CD14-positive monocyte (primary cell): ENCODE results near the gene RBM18. TPM values are rescaled to one million over a fixed set of nuclear protein-coding genes. Genes with fewer than 3 reads are reported as not detected.

Experiments used
- DNase-seq, 3 donors: peaks; one replicate each; pipeline ENCODE4 v3.0.0-alpha.2; 2011 to 2022
- H2AFZ ChIP-seq: 2 replicates; pipeline ENCODE4 v1.6.0; 2012; ENCODE audit warnings: mild to moderate bottlenecking, low read depth, low read length, inconsistent platforms; ENCODE audit not compliant: insufficient read depth, poor library complexity, severe bottlenecking
- H3K27ac ChIP-seq, 2 donors: 1 replicate in 1 of 2; 2 replicates in 1 of 2; pipeline ENCODE4 v1.5.1; 2012 to 2013; ENCODE audit warnings: low read length in 2 of 2, control low read depth in 1 of 2, inconsistent platforms in 1 of 2, low read depth in 1 of 2, mild to moderate bottlenecking in 1 of 2
- H3K27me3 ChIP-seq, 2 donors: one replicate each; pipeline versions ENCODE4 v1.6.0 to v1.6.1; 2011 to 2013; ENCODE audit warnings: low read length in 2 of 2; ENCODE audit not compliant: control insufficient read depth in 2 of 2, insufficient read depth in 2 of 2
- H3K36me3 ChIP-seq, 2 donors: replicated peaks in 1 of 2; 1 replicate in 1 of 2; 2 replicates in 1 of 2; pipeline versions ENCODE4 v1.5.1 to v1.6.1; 2012 to 2013; ENCODE audit warnings: low read length in 2 of 2, control low read depth in 1 of 2, inconsistent platforms in 1 of 2, mild to moderate bottlenecking in 1 of 2; ENCODE audit not compliant: insufficient read depth in 2 of 2, control insufficient read depth in 1 of 2
- H3K4me1 ChIP-seq, 2 donors: 1 replicate in 1 of 2; 2 replicates in 1 of 2; pipeline versions ENCODE4 v1.5.1 to v1.6.1; 2012 to 2013; ENCODE audit warnings: low read length in 2 of 2, control low read depth in 1 of 2, inconsistent platforms in 1 of 2, mild to moderate bottlenecking in 1 of 2, moderate library complexity in 1 of 2; ENCODE audit not compliant: insufficient read depth in 2 of 2, control insufficient read depth in 1 of 2
- H3K4me2 ChIP-seq: replicated peaks from 2 replicates; pipeline ENCODE3; 2012; ENCODE audit warnings: low read length, moderate library complexity, mild to moderate bottlenecking; ENCODE audit not compliant: poor library complexity, severe bottlenecking; ENCODE audit errors: extremely low read depth
- H3K4me3 ChIP-seq, 3 experiments: fragments of 200-600 bp in 1 of 3; sonication (generic) in 1 of 3; replicated peaks in 1 of 3; 1 replicate in 2 of 3; 2 replicates in 1 of 3; pipeline ENCODE4 v1.5.1; 2011 to 2013; ENCODE audit warnings: low read length in 3 of 3, mild to moderate bottlenecking in 3 of 3, control low read depth in 2 of 3, low read depth in 2 of 3, inconsistent platforms in 1 of 3, moderate library complexity in 1 of 3
- H3K79me2 ChIP-seq: 2 replicates; pipeline ENCODE4 v1.6.0; 2012; ENCODE audit warnings: mild to moderate bottlenecking, control low read depth, inconsistent platforms, low read length, moderate library complexity; ENCODE audit not compliant: insufficient read depth
- H3K9ac ChIP-seq: 2 replicates; pipeline ENCODE4 v1.6.0; 2017; ENCODE audit warnings: low read length, mild to moderate bottlenecking; ENCODE audit not compliant: insufficient read depth, poor library complexity, severe bottlenecking
- H3K9me3 ChIP-seq, 2 donors: replicated peaks in 1 of 2; 1 replicate in 1 of 2; 2 replicates in 1 of 2; pipeline versions ENCODE4 v1.5.1 to v1.6.1; 2012 to 2013; ENCODE audit warnings: low read length in 2 of 2, control low read depth in 1 of 2; ENCODE audit not compliant: control insufficient read depth in 1 of 2, insufficient read depth in 1 of 2
- H4K20me1 ChIP-seq: 2 replicates; pipeline ENCODE4 v1.6.0; 2012; ENCODE audit warnings: mild to moderate bottlenecking, low read length, control low read depth, moderate library complexity; ENCODE audit not compliant: insufficient read depth
- H3K27ac Mint-ChIP-seq, 7 donors: one replicate each; pipeline ENCODE4 v1.8.0; 2020; ENCODE audit warnings: mild to moderate bottlenecking in 7 of 7, mixed read lengths in 7 of 7, moderate library complexity in 6 of 7, inconsistent platforms in 2 of 7
- H3K27me3 Mint-ChIP-seq, 3 donors: one replicate each; pipeline ENCODE4 v1.8.0; 2021 to 2022; ENCODE audit warnings: low read depth in 3 of 3, mild to moderate bottlenecking in 3 of 3, mixed read lengths in 3 of 3, moderate library complexity in 3 of 3, inconsistent platforms in 1 of 3
- H3K36me3 Mint-ChIP-seq, 2 donors: one replicate each; pipeline ENCODE4 v1.8.0; 2020; ENCODE audit warnings: mixed read lengths in 2 of 2, inconsistent platforms in 1 of 2, mild to moderate bottlenecking in 1 of 2
- H3K4me1 Mint-ChIP-seq: one replicate; pipeline ENCODE4 v1.8.0; 2020; ENCODE audit warnings: mild to moderate bottlenecking, mixed read lengths
- H3K4me3 Mint-ChIP-seq, 2 donors: one replicate each; pipeline ENCODE4 v1.8.0; 2020; ENCODE audit warnings: mild to moderate bottlenecking in 2 of 2, mixed read lengths in 2 of 2, moderate library complexity in 1 of 2
- H3K9me3 Mint-ChIP-seq, 7 donors: one replicate each; pipeline ENCODE4 v1.8.0; 2020 to 2022; ENCODE audit warnings: mixed read lengths in 7 of 7, mild to moderate bottlenecking in 6 of 7, moderate library complexity in 6 of 7, inconsistent platforms in 2 of 7
- CTCF ChIP-seq: fragments of 200-600 bp; IDR thresholded peaks from one replicate; pipeline ENCODE4 v1.8.0; 2022; ENCODE audit warnings: antibody characterized with exemption, mild to moderate bottlenecking
- WGBS: methylation state at CpG from one replicate; pipeline ENCODE4 v1.1.5; 2013; ENCODE audit warnings: missing lambda C conversion rate; ENCODE audit not compliant: insufficient coverage; 5-methylcytosine and 5-hydroxymethylcytosine counted together
- intact Hi-C, 2 donors: fragments of 100-400 bp; cut with micrococcal nuclease; formaldehyde crosslinking; loops; one replicate each; pipeline versions ENCODE4 v1.15.0 to v1.15.1; 2023
- polyA plus RNA-seq, 3 donors: library from polyadenylated mRNA; depleted of rRNA in 1 of 3; unstranded in 2 of 3; stranded (reverse) in 1 of 3; fragments of 300-500 nt in 2 of 3; fragments of >200 nt in 1 of 3; fragmentation: Illumina TruSeq in 2 of 3; gene quantifications; 1 replicate in 2 of 3; 2 replicates in 1 of 3; pipeline ENCODE4 v1.2.3, GENCODE V29; 2012 to 2021

Gene RBM18
- polyA plus RNA-seq, 3 donors: 10.4 to 26.3 (median 25.3) TPM

GRCh38 chr9:122206118-122207046 lies 58.3 kb downstream of the RBM18 start:
- no peak for TF ChIP-seq CTCF
- Mint-ChIP-seq H3K27ac (no peak overlapping the region), H3K36me3 (no peaks in the 10 kb centered on the region), H3K4me3 (no peak overlapping the region), H3K4me1 (no peaks in the 10 kb centered on the region), H3K9me3 (no peaks in the 10 kb centered on the region), H3K27me3 (peaks cover under 1 to 6% (median 2%) of the 10 kb centered on the region in 3 donors)
- Histone ChIP-seq H3K9me3 (no peaks in the 10 kb centered on the region), H3K4me1 (no peaks in the 10 kb centered on the region), H3K36me3 (no peaks in the 10 kb centered on the region), H3K79me2 (no peaks in the 10 kb centered on the region), H3K4me2 (no peak overlapping the region), H3K27ac (no peak overlapping the region), H3K9ac (no peak overlapping the region), H2AFZ (no peak overlapping the region), H3K4me3 (no peak overlapping the region), H4K20me1 (no peaks in the 10 kb centered on the region), H3K27me3 (no peaks in the 10 kb centered on the region)
- no peak for DNase-seq
- intact Hi-C loops: no loop called here
- 92% methylated on average over 8 of the region's 9 CpGs for WGBS

- no peaks in the 10 kb centered on the region for H3K4me1 Mint-ChIP-seq
- Histone ChIP-seq H3K9me3 (no peaks in the 10 kb centered on the region), H3K4me3 (no peak overlapping the region), H4K20me1 (no peaks in the 10 kb centered on the region), H3K9ac (no peak overlapping the region), H3K27me3 (no peaks in the 10 kb centered on the region), H3K4me1 (no peaks in the 10 kb centered on the region), H3K4me2 (no peak overlapping the region), H2AFZ (no peak overlapping the region), H3K27ac (no peak overlapping the region), H3K36me3 (no peaks in the 10 kb centered on the region), H3K79me2 (no peaks in the 10 kb centered on the region)
- DNase-seq: no peak
- TF ChIP-seq CTCF: no peak
- H3K4me3 Mint-ChIP-seq: no peak overlapping the region
- intact Hi-C loops: no loop called here
- 95% methylated on average over 8 of the region's 8 CpGs for WGBS
- no peaks in the 10 kb centered on the region for H3K9me3 Mint-ChIP-seq
- H3K27ac Mint-ChIP-seq: no peak overlapping the region
- H3K36me3 Mint-ChIP-seq: no peaks in the 10 kb centered on the region
- H3K27me3 Mint-ChIP-seq: peaks cover 0 to 3% (median 2%) of the 10 kb centered on the region in 3 donors
Observed at GRCh38 chr9:122205176-122205575, 59.5 kb downstream of the RBM18 start.
